Activated CD8-positive, alpha-beta memory T cell treated with anti-CD3 and anti-CD28 coated beads, Interleukin-2, amount 10 ng/mL, durations not matched to agents 7 days and 5 days (primary cell): ENCODE data around the gene FAM222B. TPM values are rescaled to one million over a fixed set of nuclear protein-coding genes. Genes with fewer than 3 reads are reported as not detected.
"Not testable (repeated sequence)": the region's sequence is repeated elsewhere in the genome, so short reads cannot be mapped to it uniquely, and the experiment has no call there.

ENCODE experiments used
- ATAC-seq: fragments of 150-1000 bp; cut with Tn5 transposase; one replicate; pipeline ENCODE4 v1.10.0; 2021; ENCODE audit warnings: moderate library complexity
- CTCF ChIA-PET: fragments of 350-600 bp; sonication (Branson Sonifier 250); formaldehyde crosslinking; loops from one replicate; lab custom pipeline; 2021; ENCODE audit warnings: antibody characterized with exemption; lab: Charles Lee
- DNase-seq: peaks from one replicate; pipeline ENCODE4 v3.0.0-alpha.2; 2020
- H3K27ac Mint-ChIP-seq: one replicate; pipeline ENCODE4 v1.8.0; 2021; ENCODE audit warnings: mild to moderate bottlenecking, mixed read lengths
- H3K27me3 Mint-ChIP-seq: one replicate; pipeline ENCODE4 v1.8.0; 2021; ENCODE audit warnings: mixed read lengths
- H3K36me3 Mint-ChIP-seq: one replicate; pipeline ENCODE4 v1.8.0; 2021; ENCODE audit warnings: mild to moderate bottlenecking, mixed read lengths
- H3K4me1 Mint-ChIP-seq: one replicate; pipeline ENCODE4 v1.8.0; 2021; ENCODE audit warnings: mixed read lengths
- H3K4me3 Mint-ChIP-seq: one replicate; pipeline ENCODE4 v1.8.0; 2021; ENCODE audit warnings: mild to moderate bottlenecking, moderate library complexity, mixed read lengths
- H3K9me3 Mint-ChIP-seq: one replicate; pipeline ENCODE4 v1.8.0; 2022; ENCODE audit warnings: low read depth, mixed read lengths
- total RNA-seq, 2 experiments: library from RNA; stranded (reverse); gene quantifications; one replicate each; pipeline ENCODE4 v1.2.3, GENCODE V29; 2021

Gene FAM222B
- total RNA-seq, 2 experiments from 2014 or later: 14.5 to 19.6 TPM

- Mint-ChIP-seq H3K36me3 (no peaks in the 10 kb centered on the region), H3K4me1 (peaks cover 25% of the 10 kb centered on the region), H3K27me3 (no peaks in the 10 kb centered on the region), H3K9me3 (no peaks in the 10 kb centered on the region), H3K4me3 (peak overlapping the region; percentile 83), H3K27ac (peak overlapping the region; percentile 89)
- DNase-seq (no peak), ATAC-seq (peak; percentile 37)
- CTCF ChIA-PET: interaction anchor here (0.9 to 3.2 kb wide), 6 partner anchors 16 to 141 kb away, joined by 3 to 15 read pairs (median 4); partner anchors contain the start of genes NEK8 and TLCD1
These were observed 29.7 kb downstream of the FAM222B start for GRCh38 chr17:28812748-28813377.

- H3K36me3 Mint-ChIP-seq: peaks cover under 1% of the 10 kb centered on the region
- peak overlapping the region; percentile 89 for H3K27ac Mint-ChIP-seq
- DNase-seq (peak; percentile 98), ATAC-seq (peak; percentile 100)
- peak overlapping the region; percentile 83 for H3K4me3 Mint-ChIP-seq
- CTCF ChIA-PET: interaction anchor here (0.9 to 3.2 kb wide), 7 partner anchors 11 to 141 kb away, joined by 3 to 15 read pairs (median 7); partner anchors contain the start of genes NEK8 and TLCD1
- peaks cover 25% of the 10 kb centered on the region for H3K4me1 Mint-ChIP-seq
- H3K9me3 Mint-ChIP-seq: no peaks in the 10 kb centered on the region
- H3K27me3 Mint-ChIP-seq: no peaks in the 10 kb centered on the region
These were observed 30.4 kb downstream of the FAM222B start for GRCh38 chr17:28812091-28812747.

GRCh38 chr17:28811651-28812090 is 30.9 kb downstream of the FAM222B start:
- peaks cover 25% of the 10 kb centered on the region for H3K4me1 Mint-ChIP-seq
- H3K27ac Mint-ChIP-seq: peak overlapping the region; percentile 83
- H3K36me3 Mint-ChIP-seq: peaks cover 2% of the 10 kb centered on the region
- CTCF ChIA-PET: interaction anchor here (0.8 to 3.2 kb wide), 8 partner anchors 10 to 337 kb away, joined by 3 to 15 read pairs (median 6); partner anchors contain the start of genes NEK8 and TLCD1
- H3K9me3 Mint-ChIP-seq: no peaks in the 10 kb centered on the region
- DNase-seq (peak; percentile 43), ATAC-seq (no peak)
- H3K27me3 Mint-ChIP-seq: no peaks in the 10 kb centered on the region
- H3K4me3 Mint-ChIP-seq: peak overlapping the region; percentile 83

- CTCF ChIA-PET: interaction anchor here (0.8 to 3.2 kb wide), 8 partner anchors 9 to 338 kb away, joined by 3 to 15 read pairs (median 4); partner anchors contain the start of gene TLCD1
- Mint-ChIP-seq H3K9me3 (no peaks in the 10 kb centered on the region), H3K4me1 (peaks cover 26% of the 10 kb centered on the region), H3K27me3 (no peaks in the 10 kb centered on the region), H3K27ac (no peak overlapping the region), H3K4me3 (no peak overlapping the region), H3K36me3 (peaks cover 7% of the 10 kb centered on the region)
- DNase-seq: no peak
- no peak for ATAC-seq
These were observed 32.2 kb downstream of the FAM222B start for GRCh38 chr17:28810437-28810836.

GRCh38 chr17:28807925-28808634 is 34.5 kb downstream of the FAM222B start:
- DNase-seq (no peak), ATAC-seq (no peak)
- Mint-ChIP-seq H3K36me3 (peaks cover 10% of the 10 kb centered on the region), H3K27ac (no peak overlapping the region), H3K4me1 (peaks cover 22% of the 10 kb centered on the region), H3K27me3 (no peaks in the 10 kb centered on the region), H3K9me3 (no peaks in the 10 kb centered on the region), H3K4me3 (no peak overlapping the region)
- CTCF ChIA-PET: interaction anchor here (0.9 to 1.8 kb wide), 4 partner anchors 45 to 81 kb away, joined by 3 to 6 read pairs (median 3); no protein-coding TSS in a partner anchor

GRCh38 chr17:28796062-28796461 is 46.5 kb downstream of the FAM222B start:
- Mint-ChIP-seq H3K4me1 (peaks cover 3% of the 10 kb centered on the region), H3K9me3 (no peaks in the 10 kb centered on the region), H3K36me3 (peaks cover 2% of the 10 kb centered on the region), H3K4me3 (no peak overlapping the region), H3K27ac (no peak overlapping the region), H3K27me3 (no peaks in the 10 kb centered on the region)
- DNase-seq (no peak), ATAC-seq (no peak)
- CTCF ChIA-PET: interaction anchor here (1.6 kb wide), 1 partner anchor 32 kb away, joined by 7 read pairs; no protein-coding TSS in a partner anchor

GRCh38 chr17:28794846-28795441 is 47.6 kb downstream of the FAM222B start:
- DNase-seq, H3K4me1 Mint-ChIP-seq, H3K27ac Mint-ChIP-seq, H3K27me3 Mint-ChIP-seq, ATAC-seq, H3K9me3 Mint-ChIP-seq, H3K4me3 Mint-ChIP-seq, H3K36me3 Mint-ChIP-seq, CTCF ChIA-PET: not testable (repeated sequence)

GRCh38 chr17:28792877-28793661 is 49.5 kb downstream of the FAM222B start:
- H3K27me3 Mint-ChIP-seq: no peaks in the 10 kb centered on the region
- CTCF ChIA-PET: interaction anchor here (0.7 to 0.9 kb wide), 2 partner anchors 30 to 302 kb away, joined by 3 to 4 read pairs; no protein-coding TSS in a partner anchor
- no peak for ATAC-seq

GRCh38 chr17:28788100-28788499 is 54.5 kb downstream of the FAM222B start:
- CTCF ChIA-PET: interaction anchor here (1.1 to 3.9 kb wide), 3 partner anchors 17 to 61 kb away, joined by 3 to 18 read pairs (median 5); partner anchors contain the start of gene TLCD1
- Mint-ChIP-seq H3K4me3 (no peak overlapping the region), H3K9me3 (no peaks in the 10 kb centered on the region), H3K36me3 (no peaks in the 10 kb centered on the region), H3K27ac (no peak overlapping the region), H3K27me3 (no peaks in the 10 kb centered on the region), H3K4me1 (peaks cover 1% of the 10 kb centered on the region)
- DNase-seq: no peak
- ATAC-seq: no peak

More at GRCh38 chr17:28792877-28793661, 49.5 kb downstream of the FAM222B start:
- H3K9me3 Mint-ChIP-seq: no peaks in the 10 kb centered on the region
- no peak overlapping the region for H3K4me3 Mint-ChIP-seq
- H3K4me1 Mint-ChIP-seq: peaks cover 3% of the 10 kb centered on the region
- no peak overlapping the region for H3K27ac Mint-ChIP-seq
- no peaks in the 10 kb centered on the region for H3K36me3 Mint-ChIP-seq
- no peak for DNase-seq

GRCh38 chr17:28783161-28783560 is 59.4 kb downstream of the FAM222B start:
- H3K36me3 Mint-ChIP-seq: peaks cover 7% of the 10 kb centered on the region
- no peak overlapping the region for H3K4me3 Mint-ChIP-seq
- H3K27ac Mint-ChIP-seq: peak overlapping the region; percentile 35
- CTCF ChIA-PET: interaction anchor here (0.7 to 0.9 kb wide), 2 partner anchors 110 to 754 kb away, joined by 3 to 4 read pairs; no protein-coding TSS in a partner anchor
- no peak for ATAC-seq
- no peaks in the 10 kb centered on the region for H3K9me3 Mint-ChIP-seq
- no peak for DNase-seq
- peaks cover 12% of the 10 kb centered on the region for H3K4me1 Mint-ChIP-seq
- no peaks in the 10 kb centered on the region for H3K27me3 Mint-ChIP-seq

GRCh38 chr17:28779601-28780000 is 63.0 kb downstream of the FAM222B start:
- H3K27me3 Mint-ChIP-seq, H3K36me3 Mint-ChIP-seq, CTCF ChIA-PET, H3K4me3 Mint-ChIP-seq, ATAC-seq, H3K9me3 Mint-ChIP-seq, H3K27ac Mint-ChIP-seq, DNase-seq: not testable (repeated sequence)
- peaks cover 26% of the 10 kb centered on the region for H3K4me1 Mint-ChIP-seq

GRCh38 chr17:28777178-28777577 is 65.4 kb downstream of the FAM222B start:
- peaks cover 12% of the 10 kb centered on the region for H3K36me3 Mint-ChIP-seq
- H3K27me3 Mint-ChIP-seq: no peaks in the 10 kb centered on the region
- CTCF ChIA-PET: interaction anchor here (1.6 to 4.9 kb wide), 2 partner anchors 13 kb away, joined by 5 to 44 read pairs; no protein-coding TSS in a partner anchor
- H3K4me3 Mint-ChIP-seq: no peak overlapping the region
- ATAC-seq: no peak
- DNase-seq: no peak
- no peaks in the 10 kb centered on the region for H3K9me3 Mint-ChIP-seq
- H3K27ac Mint-ChIP-seq: peak overlapping the region; percentile 29
- H3K4me1 Mint-ChIP-seq: peaks cover 26% of the 10 kb centered on the region
